A673 (cell line): ENCODE measurements around the gene GALNT10. TPM values are rescaled to one million over a fixed set of nuclear protein-coding genes. Genes with fewer than 3 reads are reported as not detected.

Source experiments
- BruUV-seq: library from RNA; stranded (reverse); fragments of 400-500 nt; replicated peaks from 2 replicates; lab custom pipeline; 2021; lab: Mats Ljungman, UMichigan
- CTCF ChIA-PET: fragments of 300-600 bp; sonication (Branson Sonifier 250); formaldehyde crosslinking; loops from one replicate; lab custom pipeline; 2022; ENCODE audit warnings: antibody characterized with exemption; lab: Charles Lee
- POLR2A ChIA-PET: fragments of 300-600 bp; sonication (Branson Sonifier 250); formaldehyde crosslinking; loops from one replicate; lab custom pipeline; 2022; ENCODE audit warnings: antibody characterized with exemption; ENCODE audit not compliant: low non-redundant PET; lab: Charles Lee
- DNase-seq: peaks from one replicate; pipeline ENCODE4 v3.0.0-alpha.2; 2015; ENCODE audit warnings: low spot score
- H3K27ac ChIP-seq: fragments of 200-600 bp; sonication (generic); 2 replicates; pipeline ENCODE4 v1.5.1; 2016; ENCODE audit warnings: mixed run types, low read depth, mild to moderate bottlenecking, mixed read lengths, antibody characterized with exemption, low read length; ENCODE audit not compliant: poor library complexity, severe bottlenecking
- H3K27me3 ChIP-seq: fragments of 200-600 bp; sonication (generic); replicated peaks from 2 replicates; pipeline ENCODE4 v1.6.1; 2017; ENCODE audit warnings: mixed run types, low read depth, mild to moderate bottlenecking, mixed read lengths, antibody characterized with exemption, low read length; ENCODE audit not compliant: insufficient read depth, poor library complexity
- H3K36me3 ChIP-seq: fragments of 200-600 bp; sonication (generic); 2 replicates; pipeline ENCODE4 v1.6.1; 2016; ENCODE audit warnings: mixed run types, mild to moderate bottlenecking, mixed read lengths, antibody characterized with exemption, low read length; ENCODE audit not compliant: insufficient read depth, poor library complexity, severe bottlenecking
- H3K4me1 ChIP-seq: fragments of 200-600 bp; sonication (generic); 2 replicates; pipeline ENCODE4 v1.6.1; 2017; ENCODE audit warnings: mixed run types, mild to moderate bottlenecking, mixed read lengths, antibody characterized with exemption, low read length; ENCODE audit not compliant: insufficient read depth, poor library complexity, severe bottlenecking
- H3K4me3 ChIP-seq: fragments of 200-600 bp; sonication (generic); 2 replicates; pipeline ENCODE4 v1.5.1; 2016; ENCODE audit warnings: low read depth, mixed run types, mild to moderate bottlenecking, mixed read lengths, low read length; ENCODE audit not compliant: poor library complexity, severe bottlenecking
- H3K9me3 ChIP-seq: fragments of 200-600 bp; sonication (generic); 2 replicates; pipeline ENCODE4 v1.6.1; 2016; ENCODE audit warnings: mixed run types, low read depth, mild to moderate bottlenecking, mixed read lengths, antibody characterized with exemption, low read length; ENCODE audit not compliant: poor library complexity, severe bottlenecking
- EZH2 ChIP-seq: fragments of 200-600 bp; sonication (generic); IDR thresholded peaks from 2 replicates; pipeline ENCODE4 v1.6.1; 2017; ENCODE audit warnings: borderline replicate concordance, low read depth, mild to moderate bottlenecking, mixed read lengths, antibody characterized with exemption, low read length; ENCODE audit not compliant: poor library complexity, severe bottlenecking
- intact Hi-C: fragments of 100-400 bp; cut with micrococcal nuclease; formaldehyde crosslinking; loops from one replicate; pipeline ENCODE4 v1.10.0; 2022; ENCODE audit not compliant: unreplicated experiment
- total RNA-seq: library from RNA; stranded (reverse); gene quantifications from 2 replicates; pipeline ENCODE4 v1.2.3, GENCODE V29; 2021
- TF ChIP-seq, protein P1 (sequence below): fragments of 300-800, 200-600 bp; sonication (generic); conservative IDR thresholded peaks from 2 replicates; pipeline ENCODE4 v1.5.1; 2017; ENCODE audit warnings: low read depth, mild to moderate bottlenecking, antibody characterized with exemption, low read length, moderate library complexity, mixed read lengths

Gene GALNT10
- total RNA-seq, 1 experiment from 2014 or later = 17.9 TPM

DNA sequence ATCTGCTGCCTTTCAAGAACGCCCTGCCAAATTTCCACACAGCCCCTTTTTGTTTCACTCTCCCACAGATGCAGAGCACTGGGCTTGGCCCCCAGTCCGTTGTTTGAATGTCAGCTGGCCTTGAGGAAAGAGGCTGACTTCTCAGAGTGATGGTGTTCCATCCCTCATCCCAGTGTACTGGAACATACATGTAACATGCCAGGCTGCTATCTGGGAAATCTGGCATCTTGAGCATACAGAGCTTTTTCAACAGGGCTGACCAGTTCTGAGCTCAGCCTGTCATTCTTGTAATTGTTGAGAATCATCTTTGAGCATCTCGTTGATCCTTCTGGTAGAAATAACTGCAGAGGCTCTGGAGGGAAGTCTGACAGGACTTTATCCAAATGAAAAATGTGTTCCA, 2.8 kb downstream of the GALNT10 start:
- POLR2A ChIA-PET = no interaction called here
- Histone ChIP-seq H3K27me3 (peaks cover 6% of the 10 kb centered on the region), H3K27ac (no peak overlapping the region), H3K4me3 (no peak overlapping the region), H3K4me1 (peaks cover 9% of the 10 kb centered on the region), H3K36me3 (no peaks in the 10 kb centered on the region), H3K9me3 (no peaks in the 10 kb centered on the region)
- intact Hi-C loops = no loop called here
- no peak for DNase-seq
- TF ChIP-seq EZH2 = no peak
- TF ChIP-seq, protein P1, sequence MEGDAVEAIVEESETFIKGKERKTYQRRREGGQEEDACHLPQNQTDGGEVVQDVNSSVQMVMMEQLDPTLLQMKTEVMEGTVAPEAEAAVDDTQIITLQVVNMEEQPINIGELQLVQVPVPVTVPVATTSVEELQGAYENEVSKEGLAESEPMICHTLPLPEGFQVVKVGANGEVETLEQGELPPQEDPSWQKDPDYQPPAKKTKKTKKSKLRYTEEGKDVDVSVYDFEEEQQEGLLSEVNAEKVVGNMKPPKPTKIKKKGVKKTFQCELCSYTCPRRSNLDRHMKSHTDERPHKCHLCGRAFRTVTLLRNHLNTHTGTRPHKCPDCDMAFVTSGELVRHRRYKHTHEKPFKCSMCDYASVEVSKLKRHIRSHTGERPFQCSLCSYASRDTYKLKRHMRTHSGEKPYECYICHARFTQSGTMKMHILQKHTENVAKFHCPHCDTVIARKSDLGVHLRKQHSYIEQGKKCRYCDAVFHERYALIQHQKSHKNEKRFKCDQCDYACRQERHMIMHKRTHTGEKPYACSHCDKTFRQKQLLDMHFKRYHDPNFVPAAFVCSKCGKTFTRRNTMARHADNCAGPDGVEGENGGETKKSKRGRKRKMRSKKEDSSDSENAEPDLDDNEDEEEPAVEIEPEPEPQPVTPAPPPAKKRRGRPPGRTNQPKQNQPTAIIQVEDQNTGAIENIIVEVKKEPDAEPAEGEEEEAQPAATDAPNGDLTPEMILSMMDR = no peak
- CTCF ChIA-PET = interaction anchor here (0.6 kb wide), 1 partner anchor 12 kb away, joined by 3 read pairs; no protein-coding TSS in a partner anchor
- BruUV-seq = no TSS peak

DNA sequence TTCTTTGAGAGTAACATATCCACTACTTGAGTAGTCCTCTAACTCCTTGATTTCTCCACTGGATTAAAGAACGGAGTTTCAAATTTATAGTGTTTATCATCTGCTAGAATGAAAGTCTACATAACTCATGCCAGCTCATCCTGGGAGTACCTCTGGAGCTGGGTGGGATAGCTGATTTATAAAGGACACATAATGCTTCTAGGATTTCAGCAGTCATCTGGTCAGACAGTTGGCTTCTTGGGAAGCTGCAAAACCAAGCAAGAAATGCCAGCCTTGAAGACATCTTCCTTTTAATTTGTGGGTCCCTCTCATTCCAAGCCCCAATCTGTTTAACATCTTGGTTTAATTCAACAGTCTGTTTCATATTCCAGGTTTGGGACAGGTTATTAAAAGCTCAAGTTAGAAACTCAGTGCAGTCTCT, 3.2 kb downstream of the GALNT10 start:
- Histone ChIP-seq H3K36me3 (no peaks in the 10 kb centered on the region), H3K4me1 (peaks cover 9% of the 10 kb centered on the region), H3K4me3 (no peak overlapping the region), H3K27ac (no peak overlapping the region), H3K9me3 (no peaks in the 10 kb centered on the region), H3K27me3 (peaks cover 6% of the 10 kb centered on the region)
- no TSS peak for BruUV-seq
- no peak for TF ChIP-seq EZH2
- TF ChIP-seq, protein P1 = no peak
- ChIA-PET CTCF (interaction anchor here (0.6 kb wide), 1 partner anchor 12 kb away, joined by 3 read pairs; no protein-coding TSS in a partner anchor), POLR2A (no interaction called here)
- intact Hi-C loops = no loop called here
- no peak for DNase-seq

DNA sequence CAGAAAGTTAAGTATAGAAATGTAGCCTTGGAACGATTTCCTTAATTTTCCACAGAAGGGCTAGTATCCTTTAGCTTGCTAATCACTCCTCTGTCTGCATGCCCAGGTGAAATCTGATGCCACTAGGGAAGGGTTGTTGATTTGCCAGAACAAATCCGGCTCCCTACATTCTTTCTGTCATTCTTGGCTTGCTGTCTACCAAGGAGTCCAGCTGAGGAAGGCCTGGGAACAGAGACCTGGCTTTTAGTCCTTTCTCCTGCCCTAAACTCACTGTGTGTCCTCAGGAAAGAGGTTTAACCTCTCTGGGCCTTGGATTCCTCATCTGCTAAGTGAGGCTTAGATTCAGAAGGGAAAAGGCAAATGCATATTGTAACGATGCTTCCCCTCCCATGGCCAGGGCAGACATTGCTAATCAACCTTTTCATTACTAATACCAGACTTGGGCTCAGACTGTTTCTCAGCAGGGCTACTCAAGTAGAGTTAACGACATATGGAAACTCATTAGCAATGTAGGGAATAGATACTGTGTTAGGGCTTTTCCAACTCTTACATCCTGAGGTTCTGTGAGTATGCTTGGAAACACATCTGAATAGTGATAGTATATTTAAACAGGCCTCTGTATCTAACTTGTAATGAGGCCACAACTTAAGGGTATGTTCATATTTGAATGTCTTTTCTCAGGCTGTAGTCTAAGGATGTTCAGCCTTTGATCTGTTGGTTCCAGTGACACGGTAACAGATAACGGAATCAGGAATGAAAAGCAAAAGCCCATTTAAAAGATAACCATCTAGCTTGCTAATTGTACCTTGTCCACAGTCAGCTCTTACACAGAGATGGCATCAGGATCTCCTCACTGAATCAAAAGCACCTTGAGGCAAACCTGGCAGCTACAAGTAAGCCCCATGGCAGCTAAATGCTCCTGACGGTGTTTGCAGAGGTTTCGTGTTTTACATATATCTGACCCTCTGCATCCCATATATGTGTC, 4.1 kb downstream of the GALNT10 start:
- TF ChIP-seq, protein P1 = no peak
- no peak for TF ChIP-seq EZH2
- Histone ChIP-seq H3K27ac (no peak overlapping the region), H3K27me3 (no peaks in the 10 kb centered on the region), H3K36me3 (no peaks in the 10 kb centered on the region), H3K9me3 (no peaks in the 10 kb centered on the region), H3K4me3 (no peak overlapping the region), H3K4me1 (peaks cover 9% of the 10 kb centered on the region)
- ChIA-PET POLR2A (no interaction called here), CTCF (no interaction called here)
- no TSS peak for BruUV-seq
- DNase-seq = no peak
- intact Hi-C loops = no loop called here
